Neural crest cell (in vitro differentiated cells): ENCODE measurements around the gene GRHL1. TPM values are rescaled to one million over a fixed set of nuclear protein-coding genes. Genes with fewer than 3 reads are reported as not detected.

Source experiments
- DNase-seq: peaks from one replicate; pipeline ENCODE4 v3.0.0; 2021; ENCODE audit warnings: low read depth, mixed read lengths, low spot score
- H3K27ac Mint-ChIP-seq: one replicate; pipeline ENCODE4 v1.8.0; 2021; ENCODE audit warnings: mild to moderate bottlenecking, mixed read lengths; ENCODE audit not compliant: unreplicated experiment
- H3K27me3 Mint-ChIP-seq: 2 replicates; pipeline ENCODE4 v1.8.0; 2021; ENCODE audit warnings: low read depth, mild to moderate bottlenecking, mixed read lengths
- H3K36me3 Mint-ChIP-seq: 2 replicates; pipeline ENCODE4 v1.8.0; 2021; ENCODE audit warnings: low read depth, mild to moderate bottlenecking, mixed read lengths
- H3K4me1 Mint-ChIP-seq: 2 replicates; pipeline ENCODE4 v1.8.0; 2021; ENCODE audit warnings: mixed read lengths
- H3K4me3 Mint-ChIP-seq: one replicate; pipeline ENCODE4 v1.8.0; 2021; ENCODE audit warnings: mild to moderate bottlenecking, mixed read lengths
- H3K9me3 Mint-ChIP-seq: 2 replicates; pipeline ENCODE4 v1.8.0; 2021; ENCODE audit warnings: mixed read lengths
- CTCF ChIP-seq: fragments of 200-600 bp; sonication (generic); conservative IDR thresholded peaks from 2 replicates; pipeline ENCODE4 v1.5.0; 2021; ENCODE audit warnings: antibody characterized with exemption, mild to moderate bottlenecking
- total RNA-seq: library from RNA; stranded (reverse); gene quantifications from 2 replicates; pipeline ENCODE4 v1.2.1, GENCODE V29; 2021

GRHL1 gene
- total RNA-seq, 1 donor from 2014 or later = 3.4 TPM

GRCh38 chr2:9937258-9937657 lies 14.2 kb upstream of the GRHL1 start:
- H3K4me3 Mint-ChIP-seq = no peak overlapping the region

GRCh38 chr2:9937968-9938367 lies 13.5 kb upstream of the GRHL1 start:
- Mint-ChIP-seq H3K27ac (no peak overlapping the region), H3K4me3 (no peak overlapping the region), H3K27me3 (peaks cover 4% of the 10 kb centered on the region), H3K36me3 (peaks cover 10% of the 10 kb centered on the region), H3K4me1 (peaks cover 28% of the 10 kb centered on the region), H3K9me3 (no peaks in the 10 kb centered on the region)
- TF ChIP-seq CTCF = no peak
- no peak for DNase-seq

More at GRCh38 chr2:9937258-9937657, 14.2 kb upstream of the GRHL1 start:
- Mint-ChIP-seq H3K27me3 (peaks cover 3% of the 10 kb centered on the region), H3K36me3 (peaks cover 14% of the 10 kb centered on the region), H3K4me1 (peaks cover 23% of the 10 kb centered on the region), H3K9me3 (no peaks in the 10 kb centered on the region), H3K27ac (no peak overlapping the region)
- TF ChIP-seq CTCF = no peak
- no peak for DNase-seq

- no peaks in the 10 kb centered on the region for H3K9me3 Mint-ChIP-seq
- no peak for DNase-seq
- TF ChIP-seq CTCF = no peak
These were observed 11.7 kb upstream of the GRHL1 start for GRCh38 chr2:9939587-9940485.

GRCh38 chr2:9941196-9941995 lies 10.1 kb upstream of the GRHL1 start:
- H3K27ac Mint-ChIP-seq = no peak overlapping the region
- DNase-seq = no peak
- H3K27me3 Mint-ChIP-seq = peaks cover 13% of the 10 kb centered on the region
- TF ChIP-seq CTCF = no peak
- peaks cover 28% of the 10 kb centered on the region for H3K4me1 Mint-ChIP-seq
- no peaks in the 10 kb centered on the region for H3K9me3 Mint-ChIP-seq
- no peak overlapping the region for H3K4me3 Mint-ChIP-seq
- H3K36me3 Mint-ChIP-seq = no peaks in the 10 kb centered on the region

More at GRCh38 chr2:9939587-9940485, 11.7 kb upstream of the GRHL1 start:
- Mint-ChIP-seq H3K36me3 (peaks cover 4% of the 10 kb centered on the region), H3K27me3 (peaks cover 6% of the 10 kb centered on the region), H3K4me1 (peaks cover 28% of the 10 kb centered on the region), H3K4me3 (peak overlapping the region; percentile 23), H3K27ac (peak overlapping the region; percentile 85)

GRCh38 chr2:9941996-9942390 lies 9.5 kb upstream of the GRHL1 start:
- Mint-ChIP-seq H3K9me3 (no peaks in the 10 kb centered on the region), H3K27ac (no peak overlapping the region)

More at GRCh38 chr2:9941996-9942390, 9.5 kb upstream of the GRHL1 start:
- Mint-ChIP-seq H3K36me3 (no peaks in the 10 kb centered on the region), H3K27me3 (peaks cover 17% of the 10 kb centered on the region), H3K4me3 (no peak overlapping the region), H3K4me1 (peaks cover 28% of the 10 kb centered on the region)
- DNase-seq = no peak
- no peak for TF ChIP-seq CTCF
